GM21576 (cell line): ENCODE results near the gene CXCL10.

Experiments used
- ATAC-seq: cut with Tn5 transposase; IDR thresholded peaks from one replicate; pipeline ENCODE4 v1.9.1; 2021; ENCODE audit warnings: mild to moderate bottlenecking, moderate library complexity; ENCODE audit not compliant: unreplicated experiment

Gene CXCL10

GRCh38 chr4:75997081-75997480, 26.2 kb downstream of the CXCL10 start:
- no peak for ATAC-seq

DNA sequence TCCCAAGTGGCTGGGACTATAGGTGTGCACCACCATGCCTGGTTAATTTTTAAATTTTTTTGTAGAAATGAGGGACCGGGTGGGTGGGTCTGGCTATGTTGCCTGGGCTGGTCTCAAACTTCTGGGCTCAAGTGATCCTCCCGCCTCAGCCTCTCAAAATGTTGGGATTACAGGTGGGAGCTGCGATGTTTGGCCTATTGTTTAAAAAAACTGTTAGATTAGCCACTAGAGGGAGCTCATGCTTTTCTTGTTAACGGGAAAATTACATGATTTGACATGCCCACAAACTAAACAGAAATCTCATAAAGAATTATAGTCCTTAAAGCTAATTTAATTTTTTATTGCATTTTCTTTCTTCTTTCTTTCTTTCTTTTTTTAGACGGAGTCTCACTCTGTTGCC, 27.6 kb downstream of the CXCL10 start:
- ATAC-seq = no peak

- no peak for ATAC-seq
Measured at GRCh38 chr4:75992462-75992861, 30.8 kb downstream of the CXCL10 start.

DNA sequence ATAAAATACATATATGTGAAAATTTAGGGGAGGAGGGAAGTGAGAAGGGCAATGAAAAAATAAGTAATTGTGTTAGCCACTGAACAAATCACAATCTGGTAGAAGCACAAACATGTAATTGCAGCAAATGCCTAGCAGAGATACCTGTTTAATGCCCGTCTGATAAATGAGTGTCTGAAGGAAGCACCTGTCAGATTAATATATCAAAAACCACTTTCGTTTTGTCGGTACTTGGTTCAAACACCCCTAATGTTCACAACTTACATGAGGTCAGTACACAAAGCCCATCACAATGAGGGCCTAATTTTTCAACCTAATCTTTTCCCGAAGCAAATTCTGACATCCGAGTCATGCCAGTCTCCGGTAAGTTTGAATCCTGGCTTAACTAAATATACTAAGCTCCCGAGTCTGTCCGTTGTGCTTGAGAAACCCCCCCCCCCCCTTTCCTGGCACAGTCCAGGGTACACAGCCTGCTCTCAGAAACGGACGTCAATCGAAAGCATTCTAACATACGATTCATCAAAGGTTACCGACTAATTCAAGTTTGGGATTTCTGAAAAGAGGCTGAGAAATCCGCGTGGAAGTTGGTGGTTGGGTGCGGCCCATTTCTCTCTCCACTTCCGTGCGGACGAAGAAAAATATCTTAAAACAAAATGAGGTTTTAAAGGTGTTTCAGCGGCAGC, 33.3 kb downstream of the CXCL10 start:
- no peak for ATAC-seq

- no peak for ATAC-seq
Measured at GRCh38 chr4:75985116-75985515, 38.2 kb downstream of the CXCL10 start.

GRCh38 chr4:75980576-75980975, 42.7 kb downstream of the CXCL10 start:
- ATAC-seq = no peak

- no peak for ATAC-seq
Measured at GRCh38 chr4:75976177-75976576, 47.1 kb downstream of the CXCL10 start.

- no peak for ATAC-seq
Measured at GRCh38 chr4:75973766-75974165, 49.5 kb downstream of the CXCL10 start.
